Brain microvascular endothelial cell (primary cell): ENCODE data around the gene BTG4.

ENCODE experiments used
- DNase-seq: peaks from one replicate; pipeline ENCODE4 v3.0.0-alpha.2; 2020
- H3K27ac ChIP-seq: fragments of 250-450 bp; sonication (Bioruptor Pico); 2 replicates; pipeline ENCODE4 v1.5.1; 2020; ENCODE audit warnings: mild to moderate bottlenecking, moderate library complexity
- H3K27me3 ChIP-seq: fragments of 250-450 bp; sonication (Bioruptor Pico); replicated peaks from 2 replicates; pipeline ENCODE4 v1.5.1; 2020; ENCODE audit warnings: mild to moderate bottlenecking
- H3K36me3 ChIP-seq: fragments of 250-450 bp; sonication (Bioruptor Pico); replicated peaks from 2 replicates; pipeline ENCODE4 v1.5.1; 2020; ENCODE audit warnings: mild to moderate bottlenecking
- H3K4me3 ChIP-seq: 2 replicates; pipeline ENCODE4 v1.5.1; 2011; ENCODE audit warnings: low read depth, mild to moderate bottlenecking, control low read depth, low read length, moderate library complexity
- CTCF ChIP-seq: IDR thresholded peaks from 2 replicates; pipeline ENCODE4 v1.5.1; 2011; ENCODE audit warnings: low read depth, mild to moderate bottlenecking, moderate library complexity, low read length, control low read depth, inconsistent platforms; ENCODE audit errors: missing control alignments
- in situ Hi-C: cut with HindIII; loops from 2 replicates; pipeline ENCODE4 v1.10.0; 2017; ENCODE audit warnings: low sequenced_read_pairs, low pct_ligation_motif_present

The BTG4 gene

GRCh38 chr11:111447112-111447471 lies 65.1 kb downstream of the BTG4 start:
- no peak for TF ChIP-seq CTCF
- Histone ChIP-seq H3K36me3 (no peaks in the 10 kb centered on the region), H3K4me3 (no peak overlapping the region), H3K27ac (no peak overlapping the region), H3K27me3 (no peaks in the 10 kb centered on the region)
- no peak for DNase-seq
- in situ Hi-C loops, result no loop called here

- Histone ChIP-seq H3K4me3 (no peak overlapping the region), H3K27me3 (no peaks in the 10 kb centered on the region), H3K27ac (no peak overlapping the region), H3K36me3 (no peaks in the 10 kb centered on the region)
- in situ Hi-C loops, result no loop called here
- TF ChIP-seq CTCF, result peak; percentile 93
- DNase-seq, result peak; percentile 88
These were observed 65.6 kb downstream of the BTG4 start for GRCh38 chr11:111446404-111447111.

- DNase-seq, result no peak
- no peak for TF ChIP-seq CTCF
- no peaks in the 10 kb centered on the region for H3K27me3 ChIP-seq
- in situ Hi-C loops, result no loop called here
- no peak overlapping the region for H3K27ac ChIP-seq
- H3K4me3 ChIP-seq, result no peak overlapping the region
- H3K36me3 ChIP-seq, result no peaks in the 10 kb centered on the region
These were observed 66.6 kb downstream of the BTG4 start for GRCh38 chr11:111445586-111445985.
